ENCODE measurements around the gene REN.

REN gene

DNA sequence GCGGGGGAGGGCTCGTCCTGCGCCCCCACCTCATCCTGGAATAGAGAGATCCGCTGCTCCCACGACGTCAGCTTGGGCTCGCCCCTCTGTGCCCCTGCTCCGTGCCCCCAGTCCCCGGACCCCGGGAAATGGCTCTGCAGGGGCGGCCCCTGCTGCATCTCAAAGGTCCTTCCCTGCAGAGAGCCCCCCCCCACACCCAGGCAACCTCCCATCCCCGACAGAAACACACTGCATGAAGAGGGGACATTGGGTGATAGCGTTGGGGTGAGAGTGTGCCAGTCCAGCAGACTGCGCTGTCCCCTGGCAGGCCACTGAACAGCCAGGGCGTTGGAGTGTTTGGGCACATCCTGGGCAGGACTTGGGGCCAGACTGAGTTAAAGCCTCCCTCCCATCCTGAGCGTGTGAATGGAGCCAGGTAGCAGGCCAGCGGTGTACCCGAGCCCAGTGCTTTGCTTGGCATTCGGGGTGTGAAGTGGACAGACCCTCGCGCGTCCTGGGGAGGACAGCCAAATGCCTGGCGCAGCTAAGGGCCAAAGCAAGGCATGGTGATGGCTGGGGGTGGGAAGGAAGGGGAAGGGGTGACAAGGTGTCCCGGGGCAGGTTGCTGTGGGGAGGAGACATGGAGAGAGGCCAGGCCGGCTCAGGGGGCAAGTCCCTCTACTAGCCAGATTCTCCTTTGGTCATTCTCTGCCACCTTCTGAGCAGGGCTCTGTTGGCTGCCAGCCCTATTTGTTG, 13.7 kb downstream of the REN start:
- TF ChIP-seq POLR2AphosphoS5 (IDR thresholded peaks at IDR 0.05; ENCODE audit: low read depth, low read length): no peak
- TF ChIP-seq, protein P1, sequence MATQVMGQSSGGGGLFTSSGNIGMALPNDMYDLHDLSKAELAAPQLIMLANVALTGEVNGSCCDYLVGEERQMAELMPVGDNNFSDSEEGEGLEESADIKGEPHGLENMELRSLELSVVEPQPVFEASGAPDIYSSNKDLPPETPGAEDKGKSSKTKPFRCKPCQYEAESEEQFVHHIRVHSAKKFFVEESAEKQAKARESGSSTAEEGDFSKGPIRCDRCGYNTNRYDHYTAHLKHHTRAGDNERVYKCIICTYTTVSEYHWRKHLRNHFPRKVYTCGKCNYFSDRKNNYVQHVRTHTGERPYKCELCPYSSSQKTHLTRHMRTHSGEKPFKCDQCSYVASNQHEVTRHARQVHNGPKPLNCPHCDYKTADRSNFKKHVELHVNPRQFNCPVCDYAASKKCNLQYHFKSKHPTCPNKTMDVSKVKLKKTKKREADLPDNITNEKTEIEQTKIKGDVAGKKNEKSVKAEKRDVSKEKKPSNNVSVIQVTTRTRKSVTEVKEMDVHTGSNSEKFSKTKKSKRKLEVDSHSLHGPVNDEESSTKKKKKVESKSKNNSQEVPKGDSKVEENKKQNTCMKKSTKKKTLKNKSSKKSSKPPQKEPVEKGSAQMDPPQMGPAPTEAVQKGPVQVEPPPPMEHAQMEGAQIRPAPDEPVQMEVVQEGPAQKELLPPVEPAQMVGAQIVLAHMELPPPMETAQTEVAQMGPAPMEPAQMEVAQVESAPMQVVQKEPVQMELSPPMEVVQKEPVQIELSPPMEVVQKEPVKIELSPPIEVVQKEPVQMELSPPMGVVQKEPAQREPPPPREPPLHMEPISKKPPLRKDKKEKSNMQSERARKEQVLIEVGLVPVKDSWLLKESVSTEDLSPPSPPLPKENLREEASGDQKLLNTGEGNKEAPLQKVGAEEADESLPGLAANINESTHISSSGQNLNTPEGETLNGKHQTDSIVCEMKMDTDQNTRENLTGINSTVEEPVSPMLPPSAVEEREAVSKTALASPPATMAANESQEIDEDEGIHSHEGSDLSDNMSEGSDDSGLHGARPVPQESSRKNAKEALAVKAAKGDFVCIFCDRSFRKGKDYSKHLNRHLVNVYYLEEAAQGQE (IDR thresholded peaks at IDR 0.05; ENCODE audit: insufficient read depth in 1 of 2, low read depth in 2 of 2, low read length in 2 of 2): no peak
- TF ChIP-seq FOXP2 (optimal IDR thresholded peaks at IDR 0.05; ENCODE audit: borderline replicate concordance, extremely low read depth, extremely low read length, insufficient read depth): no peak
- TF ChIP-seq TAF1 (IDR thresholded peaks at IDR 0.05; ENCODE audit: borderline replicate concordance, insufficient read depth, low read length): no peak
- TF ChIP-seq SIN3A (IDR thresholded peaks at IDR 0.05; ENCODE audit: borderline replicate concordance, insufficient read depth, low read length): no peak

GRCh38 chr1:204151552-204152309, 14.4 kb downstream of the REN start, which contains the start of gene ETNK2:
Gene ETNK2, minus strand, starts transcription at chr1:204152044. Its CDS starts 192 bp downstream, at chr1:204151852.
- TF ChIP-seq, protein P1 (IDR thresholded peaks at IDR 0.05; ENCODE audit: insufficient read depth in 1 of 2, low read depth in 2 of 2, low read length in 2 of 2): no peak
- no peak for TF ChIP-seq TAF1 (IDR thresholded peaks at IDR 0.05; ENCODE audit: borderline replicate concordance, insufficient read depth, low read length)
- peak; percentile 22 for TF ChIP-seq FOXP2 (optimal IDR thresholded peaks at IDR 0.05; ENCODE audit: borderline replicate concordance, extremely low read depth, extremely low read length, insufficient read depth)

DNA sequence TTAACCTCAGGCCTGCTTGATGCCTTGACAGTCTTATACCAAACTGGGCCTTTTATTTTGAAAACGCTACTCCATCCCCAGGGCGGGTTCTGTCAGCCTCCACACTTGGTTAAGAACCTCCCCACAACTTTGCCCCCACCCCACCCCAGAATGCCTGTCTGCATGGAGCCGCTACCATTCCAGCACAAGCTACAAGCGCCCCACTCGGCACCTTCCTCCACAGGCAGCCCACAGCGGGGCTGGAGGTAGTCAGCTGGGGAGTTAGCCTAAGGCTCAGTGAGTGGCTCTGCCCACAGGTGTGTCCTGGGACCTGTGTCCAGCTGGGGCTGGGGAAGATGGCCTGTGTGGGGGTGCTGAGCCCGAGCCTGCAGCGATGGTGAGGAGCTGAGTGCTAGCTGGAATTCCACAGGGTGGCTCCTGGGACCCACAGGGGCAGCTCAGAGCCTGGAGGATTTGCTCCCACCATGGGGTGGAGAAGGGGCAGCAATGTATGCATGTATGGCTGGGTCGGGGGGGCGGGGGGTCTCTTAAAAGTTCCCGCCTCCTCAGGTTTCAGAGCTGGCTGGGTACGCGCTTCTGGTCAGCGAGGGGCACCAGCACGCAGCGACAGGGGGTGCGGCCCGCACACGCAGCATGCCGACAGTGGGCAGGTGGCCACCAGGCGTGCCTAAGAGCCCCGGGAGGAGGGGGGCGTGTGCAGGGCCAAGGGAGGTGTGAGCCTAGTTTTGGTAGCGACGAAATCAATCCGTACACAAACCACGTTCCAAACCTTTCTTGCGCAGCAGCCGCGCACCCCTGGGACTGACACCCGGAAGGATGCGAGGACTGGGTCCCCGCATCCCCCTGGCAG, 15.2 kb downstream of the REN start:
- TF ChIP-seq, protein P1 (IDR thresholded peaks at IDR 0.05; ENCODE audit: insufficient read depth in 1 of 2, low read depth in 2 of 2, low read length in 2 of 2): no peak
- no peak for TF ChIP-seq TAF1 (IDR thresholded peaks at IDR 0.05; ENCODE audit: borderline replicate concordance, insufficient read depth, low read length)

DNA sequence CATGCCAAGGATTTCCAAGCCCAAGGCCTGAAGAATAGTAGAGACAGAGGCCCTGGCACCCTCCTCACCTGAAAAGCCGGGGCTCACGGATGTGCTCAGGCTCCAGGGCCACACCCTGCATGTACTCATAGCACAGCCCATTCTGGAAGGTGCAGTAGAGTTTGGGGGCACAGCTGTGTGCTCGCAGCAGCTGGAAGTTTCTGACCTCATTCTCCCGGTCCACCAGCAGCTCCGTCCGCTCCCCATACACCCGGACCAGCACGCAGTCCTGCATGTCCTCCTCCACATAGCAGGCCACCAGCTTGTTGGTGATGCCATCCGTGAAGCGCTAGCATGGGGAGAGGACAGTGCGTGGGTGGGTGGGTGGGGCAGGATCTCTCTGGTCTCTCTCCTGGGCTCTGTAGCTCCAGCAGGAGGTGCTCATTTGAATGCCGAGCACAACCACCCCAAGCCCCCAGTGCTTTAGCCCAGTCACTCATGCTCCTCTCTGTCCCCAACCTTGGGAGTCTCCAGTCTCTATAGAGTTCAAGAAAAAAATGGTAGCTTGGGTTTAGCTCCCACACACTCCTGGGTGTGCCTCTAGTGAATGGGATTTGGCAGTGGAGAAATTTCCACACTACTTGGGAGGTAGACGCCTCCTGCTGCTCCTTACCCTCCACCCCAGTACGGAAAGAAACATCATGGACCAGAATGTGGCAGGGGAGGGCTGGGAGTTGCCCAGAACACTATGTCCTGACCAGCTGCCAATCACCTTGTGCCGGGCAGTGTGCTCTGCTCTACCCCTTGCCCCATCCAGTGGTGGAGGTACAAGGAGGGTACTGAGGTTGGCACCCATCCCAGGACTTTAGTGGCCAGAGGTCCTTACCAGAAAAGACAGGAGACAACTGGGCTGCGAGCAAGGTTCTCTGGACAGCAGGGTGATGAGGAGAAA, 16.2 kb downstream of the REN start:
- no peak for TF ChIP-seq TAF1 (IDR thresholded peaks at IDR 0.05; ENCODE audit: borderline replicate concordance, insufficient read depth, low read length)
- TF ChIP-seq FOXP2 (optimal IDR thresholded peaks at IDR 0.05; ENCODE audit: borderline replicate concordance, extremely low read depth, extremely low read length, insufficient read depth): no peak
- TF ChIP-seq SIN3A (IDR thresholded peaks at IDR 0.05; ENCODE audit: borderline replicate concordance, insufficient read depth, low read length): no peak
- TF ChIP-seq POLR2AphosphoS5 (IDR thresholded peaks at IDR 0.05; ENCODE audit: low read depth, low read length): no peak
- TF ChIP-seq, protein P1 (IDR thresholded peaks at IDR 0.05; ENCODE audit: insufficient read depth in 1 of 2, low read depth in 2 of 2, low read length in 2 of 2): no peak

All from PFSK-1 (cell line).